Measurements from ENCODE around the gene DDIT3. TPM values are rescaled to one million over a fixed set of nuclear protein-coding genes. Genes with fewer than 3 reads are reported as not detected.

The DDIT3 gene
- total RNA-seq, 4 donors from 2014 or later: 5.1 to 23.3 (median 15.4) TPM

DNA sequence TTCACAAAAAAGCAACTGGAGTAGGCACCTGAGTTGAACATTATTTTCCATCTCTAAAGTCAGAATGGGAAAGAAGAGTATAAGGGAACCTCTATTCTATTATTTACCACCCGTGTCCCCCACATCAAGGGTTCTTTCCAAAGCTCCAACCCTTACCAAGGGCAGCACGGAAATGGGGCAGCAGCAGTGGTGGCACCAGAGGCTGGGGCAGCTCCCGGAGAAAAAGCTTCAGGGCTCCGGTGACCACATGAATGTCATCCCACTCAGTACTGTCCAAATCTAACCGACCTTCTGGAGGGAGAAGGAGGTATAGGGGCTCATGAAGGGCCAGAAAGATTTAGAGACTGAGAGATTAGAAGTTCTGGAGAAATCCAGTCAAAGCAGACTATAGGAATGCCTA lies 46.4 kb downstream of the DDIT3 start:
- Histone ChIP-seq H3K4me1 (peaks cover 16 to 27% (median 18%) of the 10 kb centered on the region in 3 donors), H3K27ac (no peak overlapping the region), H3K36me3 (no peaks in the 10 kb centered on the region), H3K4me3 (no peak overlapping the region), H3K27me3 (peaks cover 8 to 98% (median 18%) of the 10 kb centered on the region in 4 donors), H3K9me3 (no peaks in the 10 kb centered on the region)
- intact Hi-C loops (cut with DNase I): no loop called here
- TF ChIP-seq, protein P1, sequence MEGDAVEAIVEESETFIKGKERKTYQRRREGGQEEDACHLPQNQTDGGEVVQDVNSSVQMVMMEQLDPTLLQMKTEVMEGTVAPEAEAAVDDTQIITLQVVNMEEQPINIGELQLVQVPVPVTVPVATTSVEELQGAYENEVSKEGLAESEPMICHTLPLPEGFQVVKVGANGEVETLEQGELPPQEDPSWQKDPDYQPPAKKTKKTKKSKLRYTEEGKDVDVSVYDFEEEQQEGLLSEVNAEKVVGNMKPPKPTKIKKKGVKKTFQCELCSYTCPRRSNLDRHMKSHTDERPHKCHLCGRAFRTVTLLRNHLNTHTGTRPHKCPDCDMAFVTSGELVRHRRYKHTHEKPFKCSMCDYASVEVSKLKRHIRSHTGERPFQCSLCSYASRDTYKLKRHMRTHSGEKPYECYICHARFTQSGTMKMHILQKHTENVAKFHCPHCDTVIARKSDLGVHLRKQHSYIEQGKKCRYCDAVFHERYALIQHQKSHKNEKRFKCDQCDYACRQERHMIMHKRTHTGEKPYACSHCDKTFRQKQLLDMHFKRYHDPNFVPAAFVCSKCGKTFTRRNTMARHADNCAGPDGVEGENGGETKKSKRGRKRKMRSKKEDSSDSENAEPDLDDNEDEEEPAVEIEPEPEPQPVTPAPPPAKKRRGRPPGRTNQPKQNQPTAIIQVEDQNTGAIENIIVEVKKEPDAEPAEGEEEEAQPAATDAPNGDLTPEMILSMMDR (IDR thresholded peaks at IDR 0.05): no peak
- TF ChIP-seq POLR2A (IDR thresholded peaks at IDR 0.05): no peak
- DNase-seq: no peak
- WGBS, 2 donors: 75 to 83% methylated on average over 1 to 5 of the region's 5 CpGs

DNA sequence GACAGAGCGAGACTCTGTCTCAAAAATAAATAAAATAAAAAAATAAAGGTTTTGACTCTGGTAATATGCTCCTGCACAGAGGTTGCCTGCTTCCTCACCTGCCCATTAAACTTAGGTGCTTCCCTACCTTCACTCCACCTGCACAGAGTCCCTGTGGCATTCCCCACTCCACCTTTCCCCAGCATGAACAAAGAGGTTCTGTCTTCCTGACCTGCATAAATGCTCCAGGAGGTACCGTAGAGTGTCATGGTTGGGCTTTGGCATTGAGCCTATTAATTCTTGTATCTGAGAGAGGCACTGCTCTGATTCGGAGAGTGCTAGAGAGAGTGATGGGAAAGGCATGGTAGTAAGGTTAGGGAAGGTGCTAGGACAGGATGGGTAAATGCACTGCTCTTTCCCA lies 46.9 kb downstream of the DDIT3 start:
- DNase-seq: no peak
- intact Hi-C loops (cut with DNase I): no loop called here
- Histone ChIP-seq H3K27me3 (peaks cover 8 to 99% (median 18%) of the 10 kb centered on the region in 4 donors), H3K4me3 (no peak overlapping the region), H3K27ac (no peak overlapping the region), H3K9me3 (no peaks in the 10 kb centered on the region), H3K36me3 (no peaks in the 10 kb centered on the region), H3K4me1 (peaks cover 16 to 22% (median 18%) of the 10 kb centered on the region in 3 donors)
- 49% methylated on average over 3 of the region's 3 CpGs for WGBS, 2 donors
- no peak for TF ChIP-seq POLR2A (IDR thresholded peaks at IDR 0.05)

DNA sequence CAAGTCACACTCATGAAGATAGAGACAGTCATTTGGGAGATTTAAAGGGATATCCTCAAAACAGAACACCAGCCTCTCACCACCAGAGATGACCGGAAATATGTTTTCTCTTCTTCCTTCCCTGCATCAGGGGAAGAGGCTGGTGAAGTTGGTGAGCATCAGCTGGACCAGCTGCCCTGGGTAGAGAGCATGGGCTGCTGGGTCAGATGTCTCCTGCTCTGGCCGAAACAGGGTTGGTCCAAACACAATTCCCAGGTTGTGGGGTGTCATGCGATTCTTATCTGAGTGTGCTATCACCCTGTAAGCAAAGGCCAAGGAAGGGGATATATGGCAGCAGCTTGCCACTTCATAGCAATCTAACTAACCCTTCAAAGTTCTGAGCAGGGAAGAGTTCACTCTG lies 47.9 kb downstream of the DDIT3 start:
- intact Hi-C loops (cut with DNase I): no loop called here
- TF ChIP-seq, protein P1 (IDR thresholded peaks at IDR 0.05): no peak
- Histone ChIP-seq H3K27ac (no peak overlapping the region), H3K27me3 (peaks cover 8 to 98% (median 18%) of the 10 kb centered on the region in 4 donors), H3K4me1 (peaks cover 16 to 20% (median 18%) of the 10 kb centered on the region in 3 donors), H3K4me3 (no peak overlapping the region), H3K9me3 (no peaks in the 10 kb centered on the region), H3K36me3 (no peaks in the 10 kb centered on the region)
- WGBS, 2 donors: 97 to 100% methylated on average over 2 to 3 of the region's 3 CpGs
- no peak for DNase-seq

DNA sequence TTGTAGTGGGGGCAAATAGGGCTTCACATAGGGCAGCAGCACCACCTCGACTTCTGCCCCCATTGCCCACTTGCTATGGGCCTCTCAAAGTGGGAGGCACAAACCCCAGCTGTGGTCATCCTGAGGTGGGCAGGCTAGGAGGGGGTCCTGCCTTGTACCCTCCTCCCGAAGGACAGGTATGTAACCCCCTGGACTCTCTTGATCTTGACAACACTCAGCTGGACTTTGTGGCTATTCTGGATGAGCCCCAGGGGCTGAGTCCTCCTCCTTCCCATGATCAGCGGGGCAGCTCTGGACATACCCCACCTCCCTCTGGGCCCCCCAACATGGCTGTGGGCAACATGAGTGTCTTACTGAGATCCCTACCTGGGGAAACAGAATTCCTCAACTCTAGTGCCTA lies 48.7 kb downstream of the DDIT3 start:
- H3K4me3 ChIP-seq: no peak overlapping the region
- no peaks in the 10 kb centered on the region for H3K36me3 ChIP-seq
- intact Hi-C loops (cut with DNase I): no loop called here
- 94 to 100% methylated on average over 3 of the region's 3 CpGs for WGBS, 2 donors
- TF ChIP-seq, protein P1 (IDR thresholded peaks at IDR 0.05): no peak
- TF ChIP-seq POLR2A (IDR thresholded peaks at IDR 0.05): no peak
- peaks cover 8 to 98% (median 18%) of the 10 kb centered on the region in 4 donors for H3K27me3 ChIP-seq
- peaks cover 16 to 20% (median 18%) of the 10 kb centered on the region in 3 donors for H3K4me1 ChIP-seq
- no peak overlapping the region for H3K27ac ChIP-seq
- DNase-seq: no peak
- H3K9me3 ChIP-seq: no peaks in the 10 kb centered on the region

DNA sequence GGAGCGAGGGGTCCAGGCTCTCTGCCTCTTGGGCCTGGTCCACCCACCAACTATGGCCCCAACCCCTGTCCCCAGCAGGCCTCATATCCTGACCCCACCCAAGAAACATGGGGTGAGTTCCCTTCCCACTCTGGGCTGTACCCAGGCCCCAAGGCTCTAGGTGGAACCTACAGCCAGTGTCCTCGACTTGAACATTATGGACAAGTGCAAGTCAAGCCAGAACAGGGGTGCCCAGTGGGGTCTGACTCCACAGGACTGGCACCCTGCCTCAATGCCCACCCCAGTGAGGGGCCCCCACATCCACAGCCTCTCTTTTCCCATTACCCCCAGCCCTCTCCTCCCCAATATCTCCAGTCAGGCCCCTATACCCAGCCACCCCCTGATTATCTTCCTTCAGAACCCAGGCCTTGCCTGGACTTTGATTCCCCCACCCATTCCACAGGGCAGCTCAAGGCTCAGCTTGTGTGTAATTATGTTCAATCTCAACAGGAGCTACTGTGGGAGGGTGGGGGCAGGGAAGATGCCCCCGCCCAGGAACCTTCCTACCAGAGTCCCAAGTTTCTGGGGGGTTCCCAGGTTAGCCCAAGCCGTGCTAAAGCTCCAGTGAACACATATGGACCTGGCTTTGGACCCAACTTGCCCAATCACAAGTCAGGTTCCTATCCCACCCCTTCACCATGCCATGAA lies 49.2 kb downstream of the DDIT3 start:
- Histone ChIP-seq H3K27ac (no peak overlapping the region), H3K36me3 (no peaks in the 10 kb centered on the region), H3K27me3 (peaks cover 2 to 92% (median 15%) of the 10 kb centered on the region in 4 donors), H3K9me3 (no peaks in the 10 kb centered on the region), H3K4me1 (peaks cover 12 to 15% (median 14%) of the 10 kb centered on the region in 3 donors), H3K4me3 (no peak overlapping the region)
- TF ChIP-seq, protein P1 (IDR thresholded peaks at IDR 0.05): no peak
- TF ChIP-seq POLR2A (IDR thresholded peaks at IDR 0.05): no peak
- WGBS, 2 donors: 73 to 94% methylated on average over 2 of the region's 4 CpGs
- intact Hi-C loops (cut with DNase I): no loop called here
- DNase-seq: no peak
